ENCODE data around the gene FYB1. TPM values are rescaled to one million over a fixed set of nuclear protein-coding genes. Genes with fewer than 3 reads are reported as not detected.
A peak's percentile ranks its signal among the peaks of the same experiment; 100 is the strongest.

Gene FYB1
- total and polyA plus RNA-seq, 8 donors = 2.0 to 22.9 (median 4.2) TPM

DNA sequence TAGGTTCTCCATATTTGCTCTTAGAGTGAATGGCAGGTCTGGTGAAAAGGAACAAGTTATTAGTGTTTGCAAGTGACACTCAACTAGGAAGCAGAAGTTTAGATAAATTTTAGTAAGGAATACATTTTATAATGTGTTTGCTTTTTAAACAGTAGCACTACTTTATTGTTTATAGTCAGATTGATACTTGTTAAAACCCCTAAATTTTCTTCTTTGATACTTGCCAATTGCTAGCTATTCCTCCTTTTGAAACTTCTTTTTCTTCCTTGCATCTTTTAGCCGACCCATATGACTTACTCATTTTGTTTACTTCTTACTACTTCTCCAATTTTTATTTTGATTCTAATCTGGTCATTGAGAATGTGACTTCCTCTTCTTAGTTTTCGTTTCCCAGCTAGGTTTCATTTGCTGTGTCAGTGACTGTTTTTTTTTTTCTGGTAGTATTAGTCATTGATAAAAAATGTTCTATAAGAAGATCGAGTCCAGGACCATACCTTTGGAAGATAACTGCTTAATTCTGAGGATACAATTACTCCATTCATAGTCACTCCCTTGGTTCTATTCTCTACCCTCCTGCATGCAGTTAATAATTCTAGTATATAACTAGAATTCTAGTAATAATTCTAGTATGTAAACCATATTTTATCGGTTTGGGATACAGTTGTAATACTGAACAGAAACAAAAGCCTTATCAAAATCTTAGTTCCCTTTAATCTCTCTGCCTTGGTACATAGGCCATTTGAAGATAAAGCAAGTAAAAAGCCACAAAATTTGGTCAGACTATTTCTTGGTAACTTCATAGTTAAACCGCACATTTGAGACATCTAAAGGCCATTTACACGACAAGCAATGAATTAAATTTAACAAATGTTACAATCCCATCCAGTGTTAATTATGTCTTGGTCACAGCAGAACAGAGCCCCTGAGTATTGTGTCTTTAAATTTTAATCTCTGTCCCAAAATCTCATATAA lies 142.3 kb downstream of the FYB1 start:
- no peaks in the 10 kb centered on the region for H3K9me3 ChIP-seq
- no peak for DNase-seq
- 16 to 30% (median 24%) methylated on average over 6 of the region's 6 CpGs for WGBS, 5 donors
- H3K27me3 ChIP-seq = no peaks in the 10 kb centered on the region
- intact Hi-C loops (cut with DNase I; ENCODE audit: low total_unique reads) = no loop called here
- peaks cover 8 to 46% (median 27%) of the 10 kb centered on the region in 4 donors for H3K4me1 ChIP-seq
- H3K4me3 ChIP-seq = no peak overlapping the region
- H3K27ac ChIP-seq = peak overlapping the region in 3 of 5 donors; percentile 44 to 99 (median 94)
- TF ChIP-seq POLR2A (IDR thresholded peaks at IDR 0.05) (no peak), EP300 (IDR thresholded peaks at IDR 0.05) (no peak), POLR2AphosphoS5 (IDR thresholded peaks at IDR 0.05) (no peak), CTCF (IDR thresholded peaks at IDR 0.05) (no peak)
- H3K36me3 ChIP-seq = no peaks in the 10 kb centered on the region

DNA sequence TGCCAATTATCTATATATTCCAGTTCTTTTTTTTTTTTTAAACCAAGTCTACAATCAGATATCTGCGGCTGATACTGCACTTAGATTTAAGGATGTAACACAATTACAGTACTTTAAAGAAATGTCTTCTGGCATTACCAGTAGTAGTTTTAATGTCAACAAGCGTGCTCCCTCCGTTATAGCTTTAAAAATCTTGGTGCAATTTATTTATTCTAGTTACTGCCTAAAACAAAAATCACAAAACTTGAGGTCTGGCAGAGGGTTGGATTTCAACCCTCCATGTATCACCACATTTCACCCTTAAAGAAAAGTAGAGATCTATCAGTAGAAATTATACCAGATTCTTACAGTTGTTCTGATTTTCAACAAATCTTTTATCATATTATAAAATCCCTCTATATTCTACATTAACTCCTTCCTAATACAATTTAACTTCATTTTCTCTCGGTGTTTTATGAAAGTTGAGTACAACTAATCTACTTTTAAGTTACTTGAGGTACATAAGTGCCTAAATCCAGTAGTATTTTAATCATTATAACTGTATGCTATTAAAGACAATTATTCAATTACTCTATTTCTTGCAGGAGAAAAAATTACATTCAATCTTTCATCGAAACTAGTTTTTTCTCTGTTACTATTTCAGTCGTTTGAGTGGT lies 143.1 kb downstream of the FYB1 start:
- DNase-seq = no peak
- no peaks in the 10 kb centered on the region for H3K9me3 ChIP-seq
- H3K4me3 ChIP-seq = no peak overlapping the region

GRCh38 chr5:39074017-39074814 lies 145.1 kb downstream of the FYB1 start, which contains the start of gene RICTOR:
RICTOR (minus strand) TSS chr5:39074399; CDS start chr5:39074377, 22 bp downstream.
- H3K36me3 ChIP-seq = peaks cover 0 to 5% (median 2%) of the 10 kb centered on the region in 4 donors
- H3K4me1 ChIP-seq = peaks cover 11 to 50% (median 33%) of the 10 kb centered on the region in 4 donors
- TF ChIP-seq CTCF (IDR thresholded peaks at IDR 0.05) (no peak), EP300 (IDR thresholded peaks at IDR 0.05) (no peak), POLR2AphosphoS5 (IDR thresholded peaks at IDR 0.05) (peak in 2 of 3 donors; percentile 81 to 85)
- peak within 1 kb of the TSS; percentile 94 to 99 (median 99) for H3K27ac ChIP-seq
- no peaks in the 10 kb centered on the region for H3K9me3 ChIP-seq
- H3K27me3 ChIP-seq = no peaks in the 10 kb centered on the region
- intact Hi-C loops (cut with DNase I; ENCODE audit: low total_unique reads) = no loop called here
- DNase-seq = peak; percentile 91 to 96
- H3K4me3 ChIP-seq = peak within 1 kb of the TSS; percentile 82 to 96 (median 88)
- 0% methylated on average over 12 to 92 of the region's 94 CpGs for WGBS, 5 donors

More for the DNA sequence above, 143.1 kb downstream of the FYB1 start:
- TF ChIP-seq POLR2AphosphoS5 (IDR thresholded peaks at IDR 0.05) (no peak), EP300 (IDR thresholded peaks at IDR 0.05) (no peak), POLR2A (IDR thresholded peaks at IDR 0.05) (no peak), CTCF (IDR thresholded peaks at IDR 0.05) (no peak)
- peaks cover 11 to 54% (median 34%) of the 10 kb centered on the region in 4 donors for H3K4me1 ChIP-seq
- 71 to 82% (median 74%) methylated on average over 6 of the region's 6 CpGs for WGBS, 5 donors
- H3K27ac ChIP-seq = peak overlapping the region in 3 of 5 donors; percentile 44 to 99 (median 94)
- intact Hi-C loops (cut with DNase I; ENCODE audit: low total_unique reads) = no loop called here
- H3K36me3 ChIP-seq = no peaks in the 10 kb centered on the region
- H3K27me3 ChIP-seq = no peaks in the 10 kb centered on the region

GRCh38 chr5:39073767-39074016 lies 145.7 kb downstream of the FYB1 start:
- TF ChIP-seq EP300 (IDR thresholded peaks at IDR 0.05) (no peak), CTCF (IDR thresholded peaks at IDR 0.05) (no peak), POLR2AphosphoS5 (IDR thresholded peaks at IDR 0.05) (no peak), POLR2A (IDR thresholded peaks at IDR 0.05) (no peak)
- H3K9me3 ChIP-seq = no peaks in the 10 kb centered on the region
- peaks cover 0 to 9% (median 2%) of the 10 kb centered on the region in 4 donors for H3K36me3 ChIP-seq
- peaks cover 11 to 53% (median 33%) of the 10 kb centered on the region in 4 donors for H3K4me1 ChIP-seq
- peak overlapping the region; percentile 94 to 99 (median 99) for H3K27ac ChIP-seq
- H3K4me3 ChIP-seq = peak overlapping the region; percentile 82 to 96 (median 88)
- no peak for DNase-seq
- intact Hi-C loops (cut with DNase I; ENCODE audit: low total_unique reads) = no loop called here
- WGBS, 5 donors = 0 to 1% (median 0%) methylated on average over 11 to 29 of the region's 29 CpGs; no CpG with 5 or more reads in 1 of the 5 donors
- no peaks in the 10 kb centered on the region for H3K27me3 ChIP-seq

All from stomach (tissue), 9 donors.